HepG2 (cell line): ENCODE measurements around the gene ZSCAN26. TPM values are rescaled to one million over a fixed set of nuclear protein-coding genes. Genes with fewer than 3 reads are reported as not detected.

ENCODE experiments used
- DPF2 ChIP-seq: sonication (generic); formaldehyde crosslinking; IDR thresholded peaks from 2 replicates; pipeline ENCODE4 v1.4.0; 2020; ENCODE audit warnings: mild to moderate bottlenecking, low read depth, missing genetic modification reagents, borderline replicate concordance
- ETV5 ChIP-seq: IDR thresholded peaks from 2 replicates; pipeline ENCODE4 v1.6.1; 2018; ENCODE audit warnings: missing biosample characterization, missing genetic modification reagents, inconsistent platforms, borderline replicate concordance
- GPBP1L1 ChIP-seq: sonication (generic); formaldehyde crosslinking; IDR thresholded peaks from 2 replicates; pipeline ENCODE4 v1.5.0; 2020; ENCODE audit warnings: mild to moderate bottlenecking, missing genetic modification reagents
- IKZF5 ChIP-seq: IDR thresholded peaks from 2 replicates; pipeline ENCODE4 v1.6.1; 2018; ENCODE audit warnings: missing genetic modification reagents, mild to moderate bottlenecking, missing compliant biosample characterization
- MYPOP ChIP-seq: sonication (generic); formaldehyde crosslinking; IDR thresholded peaks from 2 replicates; pipeline ENCODE4 v1.8.1; 2023; ENCODE audit warnings: mild to moderate bottlenecking, moderate library complexity, missing genetic modification reagents
- SSRP1 ChIP-seq: IDR thresholded peaks from 2 replicates; pipeline ENCODE4 v1.6.1; 2016; ENCODE audit warnings: control low read depth
- TMF1 ChIP-seq: sonication (generic); formaldehyde crosslinking; IDR thresholded peaks from 2 replicates; pipeline ENCODE4 v1.8.1; 2022; ENCODE audit warnings: low read depth, missing genetic modification reagents
- ZNF142 ChIP-seq: sonication (generic); formaldehyde crosslinking; IDR thresholded peaks from 2 replicates; pipeline ENCODE4 v1.4.0; 2020; ENCODE audit warnings: missing genetic modification reagents
- ZNF251 ChIP-seq: sonication (generic); formaldehyde crosslinking; IDR thresholded peaks from 2 replicates; pipeline ENCODE4 v1.9.0; 2021; ENCODE audit warnings: mild to moderate bottlenecking, missing genetic modification reagents
- ZNF782 ChIP-seq: sonication (generic); formaldehyde crosslinking; IDR thresholded peaks from 2 replicates; pipeline ENCODE4 v1.4.0; 2020; ENCODE audit warnings: missing genetic modification reagents, mild to moderate bottlenecking, borderline replicate concordance
- ZNF883 ChIP-seq: sonication (generic); formaldehyde crosslinking; IDR thresholded peaks from 2 replicates; pipeline ENCODE4 v1.5.1; 2020; ENCODE audit warnings: mild to moderate bottlenecking, missing genetic modification reagents; ENCODE audit errors: not compliant biosample characterization
- polyA plus RNA-seq, 8 experiments: library from polyadenylated mRNA; depleted of rRNA in 3 of 8; stranded (reverse) in 7 of 8; unstranded in 1 of 8; fragments of >200 nt; fragmentation: Illumina TruSeq in 4 of 8; extraction: Trizol in 4 of 8; gene quantifications; 2 replicates each; pipeline versions ENCODE4 v1.2.1 to v1.2.3, GENCODE V29; 2011 to 2016; ENCODE audit warnings: low read depth in 4 of 8, missing spikeins in 1 of 8, mixed read lengths in 1 of 8; ENCODE audit not compliant: insufficient read depth in 1 of 8
- total RNA-seq, 5 experiments: library from RNA; depleted of rRNA; stranded (reverse); fragments of >200 nt; fragmentation: Illumina TruSeq; extraction: Trizol; gene quantifications; 2 replicates each; pipeline ENCODE4 v1.2.3, GENCODE V29; 2016; ENCODE audit warnings: low read depth in 1 of 5
- TF ChIP-seq, protein P1 (sequence below): sonication (generic); formaldehyde crosslinking; IDR thresholded peaks from 2 replicates; pipeline ENCODE4 v1.8.1; 2022; ENCODE audit warnings: low read depth, mild to moderate bottlenecking, missing genetic modification reagents

ZSCAN26 gene
- total and polyA plus RNA-seq, 2 of the 13 experiments (the other 11 are each of a cell fraction or from before 2014, with no cell fraction given) = 12.0 to 15.6 TPM

DNA sequence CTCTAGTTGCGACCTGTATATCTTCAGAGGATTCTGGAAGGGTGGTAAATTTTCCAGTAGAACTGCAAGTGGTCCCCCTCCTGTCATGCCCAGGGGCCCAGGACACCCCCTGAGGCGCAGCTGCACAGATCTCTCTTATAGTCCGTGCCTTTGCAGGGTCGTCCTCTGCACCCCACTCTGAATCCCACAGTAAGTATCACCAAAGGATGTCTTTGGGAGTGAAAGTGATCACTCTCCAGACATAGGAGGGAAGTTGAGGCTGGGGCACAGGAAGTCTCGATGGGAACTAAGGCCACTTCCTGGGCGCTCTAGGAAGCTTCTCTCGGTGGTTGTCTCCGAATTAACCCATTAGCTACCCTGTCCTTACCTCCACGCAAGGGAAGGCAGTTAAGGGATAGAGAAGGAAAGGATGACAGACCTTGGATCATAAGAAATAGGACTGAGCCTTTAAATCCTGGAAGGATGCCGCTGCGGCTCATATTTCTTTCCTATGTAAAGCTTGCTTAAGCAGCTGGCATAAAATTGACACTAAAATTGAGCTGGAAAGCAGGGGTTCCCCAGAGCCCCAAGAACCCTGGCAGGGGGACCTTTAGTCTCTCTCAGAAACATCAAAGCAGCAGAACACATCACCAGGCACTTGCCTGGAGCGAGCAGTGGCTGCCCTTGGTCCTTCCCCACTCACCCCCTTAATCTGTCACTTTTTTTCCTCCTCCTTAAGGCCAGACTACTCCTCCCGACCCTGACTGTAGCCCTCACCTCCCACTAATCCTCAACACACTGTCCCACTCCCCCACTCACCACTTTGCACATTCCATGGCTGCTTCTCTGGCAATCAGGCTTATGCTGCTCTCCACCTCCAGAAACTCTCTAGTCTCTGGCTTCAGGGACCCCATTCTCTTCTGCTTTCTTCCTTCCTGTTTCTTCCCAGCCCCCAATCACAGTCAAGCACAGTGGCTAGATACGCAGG, 14.7 kb upstream of the ZSCAN26 start, which contains the start of gene ZKSCAN4 (continued):
- TF ChIP-seq MYPOP (CRISPR knock-in tag) = peak; percentile 86; the same call in 1 of the 2 replicates
- TF ChIP-seq, protein P1, sequence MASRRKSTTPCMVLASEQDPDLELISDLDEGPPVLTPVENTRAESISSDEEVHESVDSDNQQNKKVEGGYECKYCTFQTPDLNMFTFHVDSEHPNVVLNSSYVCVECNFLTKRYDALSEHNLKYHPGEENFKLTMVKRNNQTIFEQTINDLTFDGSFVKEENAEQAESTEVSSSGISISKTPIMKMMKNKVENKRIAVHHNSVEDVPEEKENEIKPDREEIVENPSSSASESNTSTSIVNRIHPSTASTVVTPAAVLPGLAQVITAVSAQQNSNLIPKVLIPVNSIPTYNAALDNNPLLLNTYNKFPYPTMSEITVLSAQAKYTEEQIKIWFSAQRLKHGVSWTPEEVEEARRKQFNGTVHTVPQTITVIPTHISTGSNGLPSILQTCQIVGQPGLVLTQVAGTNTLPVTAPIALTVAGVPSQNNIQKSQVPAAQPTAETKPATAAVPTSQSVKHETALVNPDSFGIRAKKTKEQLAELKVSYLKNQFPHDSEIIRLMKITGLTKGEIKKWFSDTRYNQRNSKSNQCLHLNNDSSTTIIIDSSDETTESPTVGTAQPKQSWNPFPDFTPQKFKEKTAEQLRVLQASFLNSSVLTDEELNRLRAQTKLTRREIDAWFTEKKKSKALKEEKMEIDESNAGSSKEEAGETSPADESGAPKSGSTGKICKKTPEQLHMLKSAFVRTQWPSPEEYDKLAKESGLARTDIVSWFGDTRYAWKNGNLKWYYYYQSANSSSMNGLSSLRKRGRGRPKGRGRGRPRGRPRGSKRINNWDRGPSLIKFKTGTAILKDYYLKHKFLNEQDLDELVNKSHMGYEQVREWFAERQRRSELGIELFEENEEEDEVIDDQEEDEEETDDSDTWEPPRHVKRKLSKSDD (CRISPR knock-in tag) = peak; percentile 69; the same call in 1 of the 2 replicates
- TF ChIP-seq TMF1 = peak; percentile 43; the same call in 1 of the 2 replicates
- TF ChIP-seq ZNF142 = no peak
- peak; percentile 92; the same call in 1 of the 2 replicates for TF ChIP-seq IKZF5 (CRISPR knock-in tag)
- TF ChIP-seq ZNF883 (CRISPR knock-in tag) = no peak
- TF ChIP-seq ETV5 (CRISPR knock-in tag) = peak; percentile 88
- TF ChIP-seq DPF2 (CRISPR knock-in tag) = no peak
- TF ChIP-seq ZNF782 (CRISPR knock-in tag) = no peak; the same call in 1 of the 2 replicates
- no peak for TF ChIP-seq SSRP1 (CRISPR knock-in tag)
- TF ChIP-seq GPBP1L1 = no peak
- TF ChIP-seq ZNF251 (CRISPR knock-in tag) = no peak
